Measurements from ENCODE around the gene GABPB2. TPM values are rescaled to one million over a fixed set of nuclear protein-coding genes. Genes with fewer than 3 reads are reported as not detected.
A peak's percentile ranks its signal among the peaks of the same experiment; 100 is the strongest.

The GABPB2 gene
- total RNA-seq, 2 donors from 2014 or later = 4.3 to 9.1 TPM

DNA sequence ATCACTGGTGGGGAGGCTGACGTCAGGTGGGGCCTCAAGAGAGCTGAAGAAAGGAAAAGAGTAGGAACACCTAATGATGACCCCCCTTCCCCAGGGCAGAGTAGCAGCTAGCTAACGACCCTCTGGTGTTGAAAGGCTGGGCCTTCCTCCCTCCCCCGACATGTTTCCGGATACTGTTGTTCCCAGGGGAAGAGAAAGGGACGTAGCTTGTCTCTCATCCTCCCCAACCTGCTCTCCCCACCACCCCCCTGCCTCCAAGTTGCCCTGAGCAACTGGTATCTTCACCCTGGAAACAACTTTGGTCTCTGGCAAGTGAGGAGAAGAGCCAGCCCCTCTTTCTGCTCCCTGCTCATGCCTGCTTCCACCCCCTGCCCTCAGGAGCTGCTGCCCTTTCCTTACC is 73.4 kb downstream of the GABPB2 start:
- TF ChIP-seq, protein P1, sequence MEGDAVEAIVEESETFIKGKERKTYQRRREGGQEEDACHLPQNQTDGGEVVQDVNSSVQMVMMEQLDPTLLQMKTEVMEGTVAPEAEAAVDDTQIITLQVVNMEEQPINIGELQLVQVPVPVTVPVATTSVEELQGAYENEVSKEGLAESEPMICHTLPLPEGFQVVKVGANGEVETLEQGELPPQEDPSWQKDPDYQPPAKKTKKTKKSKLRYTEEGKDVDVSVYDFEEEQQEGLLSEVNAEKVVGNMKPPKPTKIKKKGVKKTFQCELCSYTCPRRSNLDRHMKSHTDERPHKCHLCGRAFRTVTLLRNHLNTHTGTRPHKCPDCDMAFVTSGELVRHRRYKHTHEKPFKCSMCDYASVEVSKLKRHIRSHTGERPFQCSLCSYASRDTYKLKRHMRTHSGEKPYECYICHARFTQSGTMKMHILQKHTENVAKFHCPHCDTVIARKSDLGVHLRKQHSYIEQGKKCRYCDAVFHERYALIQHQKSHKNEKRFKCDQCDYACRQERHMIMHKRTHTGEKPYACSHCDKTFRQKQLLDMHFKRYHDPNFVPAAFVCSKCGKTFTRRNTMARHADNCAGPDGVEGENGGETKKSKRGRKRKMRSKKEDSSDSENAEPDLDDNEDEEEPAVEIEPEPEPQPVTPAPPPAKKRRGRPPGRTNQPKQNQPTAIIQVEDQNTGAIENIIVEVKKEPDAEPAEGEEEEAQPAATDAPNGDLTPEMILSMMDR (IDR thresholded peaks at IDR 0.05) = no peak
- TF ChIP-seq POLR2A (IDR thresholded peaks at IDR 0.05) = no peak
- no peak for ATAC-seq
- no peaks in the 10 kb centered on the region for H3K27me3 ChIP-seq
- H3K4me1 ChIP-seq = peaks cover 21% of the 10 kb centered on the region
- H3K27ac ChIP-seq = no peak overlapping the region
- intact Hi-C loops (cut with DNase I) = no loop called here
- H3K4me3 ChIP-seq = no peak overlapping the region
- H3K36me3 ChIP-seq (replicated peaks in 1 of 2; ENCODE audit: insufficient read depth in 1 of 2, low read depth in 2 of 2) = no peaks in the 10 kb centered on the region
- no peaks in the 10 kb centered on the region for H3K9me3 ChIP-seq
- DNase-seq = no peak
- WGBS, 2 donors = 59 to 82% methylated on average over 5 of the region's 5 CpGs

- no peak for DNase-seq
- H3K27me3 ChIP-seq = no peaks in the 10 kb centered on the region
- H3K9me3 ChIP-seq = no peaks in the 10 kb centered on the region
- no peak overlapping the region for H3K4me3 ChIP-seq
- peaks cover 21% of the 10 kb centered on the region for H3K4me1 ChIP-seq
- intact Hi-C loops (cut with DNase I) = no loop called here
- TF ChIP-seq, protein P1 (IDR thresholded peaks at IDR 0.05) = no peak
- no peak for TF ChIP-seq POLR2A (IDR thresholded peaks at IDR 0.05)
- 61 to 95% methylated on average over 3 to 7 of the region's 7 CpGs for WGBS, 2 donors
- no peaks in the 10 kb centered on the region for H3K36me3 ChIP-seq (replicated peaks in 1 of 2; ENCODE audit: insufficient read depth in 1 of 2, low read depth in 2 of 2)
- no peak overlapping the region for H3K27ac ChIP-seq
- no peak for ATAC-seq
Observed at GRCh38 chr1:151144474-151145303, 74.1 kb downstream of the GABPB2 start.

- no peak overlapping the region for H3K27ac ChIP-seq
- intact Hi-C loops (cut with DNase I) = no loop called here
- DNase-seq = no peak
Observed at GRCh38 chr1:151145304-151146071, 74.9 kb downstream of the GABPB2 start.

DNA sequence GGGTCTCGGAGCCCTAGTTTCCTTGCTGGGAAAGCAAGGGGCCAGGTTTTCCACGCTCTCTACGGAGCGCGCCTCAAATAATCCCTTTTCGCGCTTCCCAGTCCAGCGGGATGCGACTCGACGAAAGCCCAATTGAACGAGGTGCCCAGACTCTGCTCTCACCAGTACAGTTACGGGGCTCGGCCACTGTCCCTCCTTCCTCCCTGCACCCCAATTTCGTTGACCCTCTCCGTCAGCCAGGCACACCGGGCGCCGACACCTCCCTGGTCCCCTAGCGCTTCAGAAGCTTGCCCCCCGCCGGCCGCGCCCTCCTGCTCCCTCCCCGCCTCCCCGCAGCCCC is 75.5 kb downstream of the GABPB2 start:
- Histone ChIP-seq H3K27me3 (no peaks in the 10 kb centered on the region), H3K9me3 (no peaks in the 10 kb centered on the region), H3K4me1 (peaks cover 21% of the 10 kb centered on the region), H3K36me3 (replicated peaks in 1 of 2; ENCODE audit: insufficient read depth in 1 of 2, low read depth in 2 of 2) (no peaks in the 10 kb centered on the region), H3K27ac (peak overlapping the region in 1 of 4 donors; percentile 8), H3K4me3 (peak overlapping the region; percentile 41 to 50)
- DNase-seq (no peak), ATAC-seq (peak; percentile 12)
- intact Hi-C loops (cut with DNase I) = no loop called here
- WGBS, 2 donors = 2 to 6% methylated on average over 20 to 25 of the region's 26 CpGs
- TF ChIP-seq, protein P1 (IDR thresholded peaks at IDR 0.05) = no peak
- no peak for TF ChIP-seq POLR2A (IDR thresholded peaks at IDR 0.05)

More at GRCh38 chr1:151145304-151146071, 74.9 kb downstream of the GABPB2 start:
- Histone ChIP-seq H3K9me3 (no peaks in the 10 kb centered on the region), H3K4me3 (no peak overlapping the region), H3K36me3 (replicated peaks in 1 of 2; ENCODE audit: insufficient read depth in 1 of 2, low read depth in 2 of 2) (no peaks in the 10 kb centered on the region), H3K4me1 (peaks cover 21% of the 10 kb centered on the region), H3K27me3 (no peaks in the 10 kb centered on the region)
- ATAC-seq = peak; percentile 5
- TF ChIP-seq, protein P1 (IDR thresholded peaks at IDR 0.05) = no peak
- no peak for TF ChIP-seq POLR2A (IDR thresholded peaks at IDR 0.05)
- WGBS, 2 donors = 38 to 60% methylated on average over 26 to 43 of the region's 43 CpGs

Measured in body of pancreas (tissue), 4 donors.